ENCODE results near the gene PLA2G4D. TPM values are rescaled to one million over a fixed set of nuclear protein-coding genes. Genes with fewer than 3 reads are reported as not detected.

Gene PLA2G4D
- total RNA-seq, 1 experiment from 2014 or later, result not detected

DNA sequence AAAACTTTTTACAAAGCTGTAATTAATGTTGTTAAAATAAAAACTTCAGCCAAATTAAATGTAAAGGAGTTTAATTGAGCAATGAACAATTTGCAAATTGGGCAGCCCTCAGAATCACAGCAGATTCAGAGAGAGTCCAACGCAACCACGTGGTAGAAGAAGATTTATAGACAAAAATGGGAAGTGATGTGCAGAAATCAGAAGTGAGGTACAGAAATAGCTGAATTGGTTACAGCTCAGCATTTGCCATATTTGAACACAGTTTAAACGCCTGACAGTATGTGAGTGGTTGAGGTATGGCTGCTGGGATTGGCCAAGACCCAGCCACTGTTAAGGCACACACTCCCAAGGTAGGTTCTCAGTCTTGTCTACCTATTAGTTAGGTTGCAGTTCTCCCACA lies 14.4 kb upstream of the PLA2G4D start:
- TF ChIP-seq, protein P1, sequence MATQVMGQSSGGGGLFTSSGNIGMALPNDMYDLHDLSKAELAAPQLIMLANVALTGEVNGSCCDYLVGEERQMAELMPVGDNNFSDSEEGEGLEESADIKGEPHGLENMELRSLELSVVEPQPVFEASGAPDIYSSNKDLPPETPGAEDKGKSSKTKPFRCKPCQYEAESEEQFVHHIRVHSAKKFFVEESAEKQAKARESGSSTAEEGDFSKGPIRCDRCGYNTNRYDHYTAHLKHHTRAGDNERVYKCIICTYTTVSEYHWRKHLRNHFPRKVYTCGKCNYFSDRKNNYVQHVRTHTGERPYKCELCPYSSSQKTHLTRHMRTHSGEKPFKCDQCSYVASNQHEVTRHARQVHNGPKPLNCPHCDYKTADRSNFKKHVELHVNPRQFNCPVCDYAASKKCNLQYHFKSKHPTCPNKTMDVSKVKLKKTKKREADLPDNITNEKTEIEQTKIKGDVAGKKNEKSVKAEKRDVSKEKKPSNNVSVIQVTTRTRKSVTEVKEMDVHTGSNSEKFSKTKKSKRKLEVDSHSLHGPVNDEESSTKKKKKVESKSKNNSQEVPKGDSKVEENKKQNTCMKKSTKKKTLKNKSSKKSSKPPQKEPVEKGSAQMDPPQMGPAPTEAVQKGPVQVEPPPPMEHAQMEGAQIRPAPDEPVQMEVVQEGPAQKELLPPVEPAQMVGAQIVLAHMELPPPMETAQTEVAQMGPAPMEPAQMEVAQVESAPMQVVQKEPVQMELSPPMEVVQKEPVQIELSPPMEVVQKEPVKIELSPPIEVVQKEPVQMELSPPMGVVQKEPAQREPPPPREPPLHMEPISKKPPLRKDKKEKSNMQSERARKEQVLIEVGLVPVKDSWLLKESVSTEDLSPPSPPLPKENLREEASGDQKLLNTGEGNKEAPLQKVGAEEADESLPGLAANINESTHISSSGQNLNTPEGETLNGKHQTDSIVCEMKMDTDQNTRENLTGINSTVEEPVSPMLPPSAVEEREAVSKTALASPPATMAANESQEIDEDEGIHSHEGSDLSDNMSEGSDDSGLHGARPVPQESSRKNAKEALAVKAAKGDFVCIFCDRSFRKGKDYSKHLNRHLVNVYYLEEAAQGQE (IDR thresholded peaks at IDR 0.05; ENCODE audit: insufficient read depth in 1 of 2, low read depth in 2 of 2, low read length in 1 of 2), result no peak
- TF ChIP-seq, protein P2, sequence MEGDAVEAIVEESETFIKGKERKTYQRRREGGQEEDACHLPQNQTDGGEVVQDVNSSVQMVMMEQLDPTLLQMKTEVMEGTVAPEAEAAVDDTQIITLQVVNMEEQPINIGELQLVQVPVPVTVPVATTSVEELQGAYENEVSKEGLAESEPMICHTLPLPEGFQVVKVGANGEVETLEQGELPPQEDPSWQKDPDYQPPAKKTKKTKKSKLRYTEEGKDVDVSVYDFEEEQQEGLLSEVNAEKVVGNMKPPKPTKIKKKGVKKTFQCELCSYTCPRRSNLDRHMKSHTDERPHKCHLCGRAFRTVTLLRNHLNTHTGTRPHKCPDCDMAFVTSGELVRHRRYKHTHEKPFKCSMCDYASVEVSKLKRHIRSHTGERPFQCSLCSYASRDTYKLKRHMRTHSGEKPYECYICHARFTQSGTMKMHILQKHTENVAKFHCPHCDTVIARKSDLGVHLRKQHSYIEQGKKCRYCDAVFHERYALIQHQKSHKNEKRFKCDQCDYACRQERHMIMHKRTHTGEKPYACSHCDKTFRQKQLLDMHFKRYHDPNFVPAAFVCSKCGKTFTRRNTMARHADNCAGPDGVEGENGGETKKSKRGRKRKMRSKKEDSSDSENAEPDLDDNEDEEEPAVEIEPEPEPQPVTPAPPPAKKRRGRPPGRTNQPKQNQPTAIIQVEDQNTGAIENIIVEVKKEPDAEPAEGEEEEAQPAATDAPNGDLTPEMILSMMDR (IDR thresholded peaks at IDR 0.05), result no peak
- TF ChIP-seq TCF7L2 (IDR thresholded peaks at IDR 0.05; ENCODE audit: low read depth, low read length), result no peak
- no peak for TF ChIP-seq POLR2AphosphoS5 (IDR thresholded peaks at IDR 0.05; ENCODE audit: low read depth, low read length)
- no peak for TF ChIP-seq SIN3A (IDR thresholded peaks at IDR 0.05; ENCODE audit: borderline replicate concordance, insufficient read depth, low read depth, low read length)
- H3K4me1 ChIP-seq (ENCODE audit: control insufficient read depth, insufficient read depth, low read length), result no peaks in the 10 kb centered on the region
- DNase-seq (ENCODE audit: low read depth, low spot score), result no peak
- peaks cover 9% of the 10 kb centered on the region; the same call in 1 of the 2 replicates for H3K27me3 ChIP-seq (ENCODE audit: control insufficient read depth, insufficient read depth, low read length)
- intact Hi-C loops (cut with micrococcal nuclease; ENCODE audit: unreplicated experiment), result no loop called here
- in situ Hi-C loops (cut with HindIII; ENCODE audit: low pct_unique_long_range_greater_than_20kb, low sequenced_read_pairs), result no loop called here
- ChIA-PET CTCF (no interaction called here), POLR2A (no interaction called here)
- no TSS peak for BruUV-seq (replicated peaks)
- no peak overlapping the region for H3K4me3 ChIP-seq (ENCODE audit: low read depth in 2 of 2, low read length in 2 of 2)
- no peaks in the 10 kb centered on the region for H3K36me3 ChIP-seq (ENCODE audit: control insufficient read depth, insufficient read depth, low read length)
- ATAC-seq, result no peak
- no peak overlapping the region for H3K27ac ChIP-seq (ENCODE audit: low read length)
- H3K9me3 ChIP-seq (ENCODE audit: control insufficient read depth, insufficient read depth, low read depth, low read length), result no peaks in the 10 kb centered on the region

DNA sequence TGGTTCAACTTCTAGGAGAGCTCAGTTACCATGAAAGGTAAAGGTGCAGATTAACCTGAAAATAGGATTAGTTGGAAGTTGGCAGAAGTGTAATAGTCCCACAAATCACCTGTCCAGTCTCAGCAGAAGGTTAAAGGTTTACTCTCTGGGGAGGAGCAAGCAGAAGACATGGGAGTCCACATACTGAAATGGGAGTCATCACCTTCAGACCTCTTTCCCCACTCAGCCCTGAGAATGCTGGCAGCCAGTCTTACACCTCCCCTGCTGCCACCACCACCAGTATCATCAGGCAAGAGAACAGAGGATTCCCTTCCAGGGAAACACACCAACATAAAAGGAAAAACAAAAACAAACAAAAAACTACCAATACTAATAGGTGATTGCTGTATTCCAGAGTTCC lies 13.8 kb upstream of the PLA2G4D start:
- Histone ChIP-seq H3K27me3 (ENCODE audit: control insufficient read depth, insufficient read depth, low read length) (peaks cover 9% of the 10 kb centered on the region; the same call in 1 of the 2 replicates), H3K4me1 (ENCODE audit: control insufficient read depth, insufficient read depth, low read length) (no peaks in the 10 kb centered on the region), H3K9me3 (ENCODE audit: control insufficient read depth, insufficient read depth, low read depth, low read length) (no peaks in the 10 kb centered on the region), H3K27ac (ENCODE audit: low read length) (no peak overlapping the region), H3K4me3 (ENCODE audit: low read depth in 2 of 2, low read length in 2 of 2) (no peak overlapping the region), H3K36me3 (ENCODE audit: control insufficient read depth, insufficient read depth, low read length) (no peaks in the 10 kb centered on the region)
- ChIA-PET CTCF (interaction anchor here (1.0 kb wide), 1 partner anchor 13 kb away, joined by 3 read pairs; no protein-coding TSS in a partner anchor), POLR2A (no interaction called here)
- ATAC-seq (no peak), DNase-seq (ENCODE audit: low read depth, low spot score) (no peak)
- TF ChIP-seq, protein P2 (IDR thresholded peaks at IDR 0.05), result no peak
- TF ChIP-seq POLR2AphosphoS5 (IDR thresholded peaks at IDR 0.05; ENCODE audit: low read depth, low read length) (no peak), SIN3A (IDR thresholded peaks at IDR 0.05; ENCODE audit: borderline replicate concordance, insufficient read depth, low read depth, low read length) (no peak), TCF7L2 (IDR thresholded peaks at IDR 0.05; ENCODE audit: low read depth, low read length) (no peak)
- TF ChIP-seq, protein P1 (IDR thresholded peaks at IDR 0.05; ENCODE audit: insufficient read depth in 1 of 2, low read depth in 2 of 2, low read length in 1 of 2), result no peak
- in situ Hi-C loops (cut with HindIII; ENCODE audit: low pct_unique_long_range_greater_than_20kb, low sequenced_read_pairs) (no loop called here), intact Hi-C loops (cut with micrococcal nuclease; ENCODE audit: unreplicated experiment) (no loop called here)
- BruUV-seq (replicated peaks), result no TSS peak
